HFFc6 (cell line): Measurements from ENCODE around the gene BTG2. TPM values are rescaled to one million over a fixed set of nuclear protein-coding genes. Genes with fewer than 3 reads are reported as not detected.
"Not testable (repeated sequence)": the region's sequence is repeated elsewhere in the genome, so short reads cannot be mapped to it uniquely, and the experiment has no call there.

ENCODE experiments used
- DNase-seq: peaks from one replicate; pipeline ENCODE4 v3.0.0-alpha.2; 2018
- H3K27ac Mint-ChIP-seq: 2 replicates; pipeline ENCODE4 v1.8.0; 2020; ENCODE audit warnings: mild to moderate bottlenecking, mixed read lengths
- H3K27me3 Mint-ChIP-seq: 2 replicates; pipeline ENCODE4 v1.8.0; 2021; ENCODE audit warnings: mild to moderate bottlenecking, moderate library complexity, mixed read lengths; ENCODE audit not compliant: insufficient read depth
- H3K36me3 Mint-ChIP-seq: 2 replicates; pipeline ENCODE4 v1.8.0; 2021; ENCODE audit warnings: low read depth, mixed read lengths
- H3K4me1 Mint-ChIP-seq: 2 replicates; pipeline ENCODE4 v1.8.0; 2020; ENCODE audit warnings: low read depth, mixed read lengths
- H3K4me3 Mint-ChIP-seq: 2 replicates; pipeline ENCODE4 v1.8.0; 2020; ENCODE audit warnings: mild to moderate bottlenecking, moderate library complexity, mixed read lengths
- H3K9me3 Mint-ChIP-seq: 2 replicates; pipeline ENCODE4 v1.8.0; 2020; ENCODE audit warnings: mild to moderate bottlenecking, mixed read lengths
- CTCF ChIP-seq: fragments of 200-600 bp; sonication (generic); IDR thresholded peaks from 2 replicates; pipeline ENCODE4 v1.5.0; 2021; ENCODE audit warnings: antibody characterized with exemption, mild to moderate bottlenecking
- long read RNA-seq: library from polyadenylated mRNA; unstranded; transcript quantifications from one replicate; pipeline ENCODE4 v2.0.0, GENCODE V29; 2019
- total RNA-seq, 6 experiments: library from RNA; stranded (reverse); fragmentation: NEBNext Ultra II Directional; extraction: Animal tissue kit (Norgen Biotek cat#: 25700); gene quantifications; 2 replicates in 1 of 6; 3 replicates in 5 of 6; pipeline ENCODE4 v1.2.3, GENCODE V29; 2021

BTG2 gene
- 10 to 100 TPM; 12.7 to 18.5 (median 13.7) TPM for total RNA-seq
- long read RNA-seq, transcript BTG2-201 (2 exons, 2,712 nt): major isoform, 12 of 15 reads
- long read RNA-seq, partial matches to known transcripts: 3 of 15 reads
- long read RNA-seq, other reads (novel, unspliced or antisense): 0 of 15 reads

- Mint-ChIP-seq H3K4me1 (peaks cover 55% of the 10 kb centered on the region), H3K36me3 (peaks cover 17% of the 10 kb centered on the region), H3K4me3 (peak within 1 kb of the TSS; percentile 95), H3K27me3 (peaks cover 18% of the 10 kb centered on the region), H3K27ac (peak within 1 kb of the TSS; percentile 72), H3K9me3 (no peaks in the 10 kb centered on the region)
- peak; percentile 79 for DNase-seq
- no peak for TF ChIP-seq CTCF
These were observed at the start of gene BTG2 for GRCh38 chr1:203304919-203305808. Gene BTG2 (plus strand): TSS chr1:203305519. CDS start chr1:203305607, 88 bp downstream.

GRCh38 chr1:203256636-203257035 is 48.7 kb upstream of the BTG2 start:
- not testable (repeated sequence) for DNase-seq, H3K4me3 Mint-ChIP-seq, H3K4me1 Mint-ChIP-seq, H3K36me3 Mint-ChIP-seq, H3K27ac Mint-ChIP-seq
- Mint-ChIP-seq H3K27me3 (peaks cover 20% of the 10 kb centered on the region), H3K9me3 (peaks cover 28% of the 10 kb centered on the region)

- TF ChIP-seq CTCF: no peak
- Mint-ChIP-seq H3K27ac (no peak overlapping the region), H3K9me3 (peaks cover 3% of the 10 kb centered on the region; the same call in 1 of the 2 replicates), H3K36me3 (no peaks in the 10 kb centered on the region), H3K4me3 (no peak overlapping the region), H3K27me3 (peaks cover 27% of the 10 kb centered on the region), H3K4me1 (peaks cover 12% of the 10 kb centered on the region)
- no peak for DNase-seq
These were observed 41.8 kb upstream of the BTG2 start for GRCh38 chr1:203263496-203263895.

- Mint-ChIP-seq H3K36me3 (no peaks in the 10 kb centered on the region), H3K4me1 (peaks cover 12% of the 10 kb centered on the region), H3K4me3 (no peak overlapping the region), H3K9me3 (peaks cover 2% of the 10 kb centered on the region; the same call in 1 of the 2 replicates), H3K27me3 (peaks cover 25% of the 10 kb centered on the region), H3K27ac (no peak overlapping the region)
- TF ChIP-seq CTCF: no peak
- DNase-seq: peak; percentile 11
These were observed 41.2 kb upstream of the BTG2 start for GRCh38 chr1:203264052-203264501.

- no peaks in the 10 kb centered on the region for H3K36me3 Mint-ChIP-seq
- H3K27me3 Mint-ChIP-seq: peaks cover 19% of the 10 kb centered on the region
- no peak overlapping the region for H3K27ac Mint-ChIP-seq
- peaks cover 12% of the 10 kb centered on the region for H3K4me1 Mint-ChIP-seq
- no peaks in the 10 kb centered on the region; the same call in 1 of the 2 replicates for H3K9me3 Mint-ChIP-seq
- H3K4me3 Mint-ChIP-seq: no peak overlapping the region
- no peak for DNase-seq
- no peak for TF ChIP-seq CTCF
These were observed 39.8 kb upstream of the BTG2 start for GRCh38 chr1:203265541-203265940.

GRCh38 chr1:203266140-203266539 is 39.2 kb upstream of the BTG2 start:
- DNase-seq, H3K4me3 Mint-ChIP-seq, H3K9me3 Mint-ChIP-seq, H3K27ac Mint-ChIP-seq, H3K36me3 Mint-ChIP-seq: not testable (repeated sequence)
- H3K4me1 Mint-ChIP-seq: peaks cover 12% of the 10 kb centered on the region
- peaks cover 19% of the 10 kb centered on the region for H3K27me3 Mint-ChIP-seq
